Fibroblast of lung (primary cell): ENCODE data around the gene HNRNPLL. TPM values are rescaled to one million over a fixed set of nuclear protein-coding genes. Genes with fewer than 3 reads are reported as not detected.
"Not testable (repeated sequence)": the region's sequence is repeated elsewhere in the genome, so short reads cannot be mapped to it uniquely, and the experiment has no call there.

Experiments used
- DNase-seq, 2 donors: peaks; one replicate each; pipeline versions ENCODE4 v3.0.0 to v3.0.0-alpha.2; 2010; ENCODE audit warnings: low read depth in 2 of 2
- H2AFZ ChIP-seq: 2 replicates; pipeline ENCODE4 v1.5.1; 2012; ENCODE audit warnings: low read length, control low read depth, inconsistent platforms
- H3K27ac ChIP-seq: 2 replicates; pipeline ENCODE4 v1.5.1; 2011; ENCODE audit warnings: low read length, control low read depth; ENCODE audit not compliant: insufficient read depth
- H3K27me3 ChIP-seq: 2 replicates; pipeline ENCODE4 v1.5.1; 2011; ENCODE audit warnings: mild to moderate bottlenecking, low read length; ENCODE audit not compliant: control insufficient read depth, insufficient read depth
- H3K36me3 ChIP-seq: 2 replicates; pipeline ENCODE4 v1.5.1; 2011; ENCODE audit warnings: low read length; ENCODE audit not compliant: control insufficient read depth, insufficient read depth
- H3K4me1 ChIP-seq: 2 replicates; pipeline ENCODE4 v1.5.1; 2011; ENCODE audit warnings: low read length; ENCODE audit not compliant: control insufficient read depth, insufficient read depth; ENCODE audit errors: extremely low read depth
- H3K4me2 ChIP-seq: 2 replicates; pipeline ENCODE4 v1.5.1; 2011; ENCODE audit warnings: low read length, control low read depth; ENCODE audit not compliant: insufficient read depth; ENCODE audit errors: extremely low read depth
- H3K4me3 ChIP-seq, 4 experiments: fragments of 200-600 bp in 1 of 4; sonication (generic) in 1 of 4; replicated peaks in 1 of 4; 2 replicates each; pipeline ENCODE4 v1.5.1; 2011 to 2016; ENCODE audit warnings: low read length in 4 of 4, low read depth in 3 of 4, mild to moderate bottlenecking in 3 of 4, control low read depth in 2 of 4, inconsistent platforms in 1 of 4, mixed read lengths in 1 of 4; ENCODE audit not compliant: insufficient read depth in 1 of 4; ENCODE audit errors: control extremely low read depth in 1 of 4
- H3K79me2 ChIP-seq: 2 replicates; pipeline ENCODE4 v1.5.1; 2012; ENCODE audit warnings: mild to moderate bottlenecking, low read length, inconsistent platforms; ENCODE audit not compliant: control insufficient read depth, insufficient read depth
- H3K9ac ChIP-seq: 2 replicates; pipeline ENCODE4 v1.5.1; 2011; ENCODE audit warnings: mild to moderate bottlenecking, low read length, control low read depth; ENCODE audit not compliant: insufficient read depth
- H3K9me3 ChIP-seq: 2 replicates; pipeline ENCODE4 v1.5.1; 2012; ENCODE audit warnings: low read depth, low read length; ENCODE audit not compliant: control insufficient read depth, insufficient read depth
- H4K20me1 ChIP-seq: 2 replicates; pipeline ENCODE4 v1.5.1; 2011; ENCODE audit warnings: low read length; ENCODE audit not compliant: control insufficient read depth, insufficient read depth; ENCODE audit errors: extremely low read depth
- EZH2 ChIP-seq: IDR thresholded peaks from 2 replicates; pipeline ENCODE4 v1.5.1; 2012; ENCODE audit warnings: low read length, control low read depth, mild to moderate bottlenecking; ENCODE audit errors: missing control alignments
- polyA plus RNA-seq, 2 donors: library from polyadenylated mRNA; depleted of rRNA in 1 of 2; stranded (reverse) in 1 of 2; unstranded in 1 of 2; fragments of >200 nt; gene quantifications; 2 replicates each; pipeline ENCODE4 v1.2.1, GENCODE V29; 2011 to 2012; ENCODE audit warnings: missing spikeins in 1 of 2
- total RNA-seq: library from RNA; depleted of rRNA; stranded (reverse); fragments of >200 nt; gene quantifications from 2 replicates; pipeline ENCODE4 v1.2.1, GENCODE V29; 2014
- TF ChIP-seq, protein P1 (sequence below), 2 donors: IDR thresholded peaks in 1 of 2; conservative IDR thresholded peaks in 1 of 2; 1 replicate in 1 of 2; 2 replicates in 1 of 2; pipeline ENCODE4 v1.5.1; 2011 to 2012; ENCODE audit warnings: low read length in 2 of 2, control low read depth in 1 of 2, inconsistent platforms in 1 of 2, low read depth in 1 of 2, mild to moderate bottlenecking in 1 of 2

Gene HNRNPLL
- total and polyA plus RNA-seq, 2 donors (not counting 1 experiment from before 2014, with no cell fraction given) = 36.4 to 51.4 TPM

DNA sequence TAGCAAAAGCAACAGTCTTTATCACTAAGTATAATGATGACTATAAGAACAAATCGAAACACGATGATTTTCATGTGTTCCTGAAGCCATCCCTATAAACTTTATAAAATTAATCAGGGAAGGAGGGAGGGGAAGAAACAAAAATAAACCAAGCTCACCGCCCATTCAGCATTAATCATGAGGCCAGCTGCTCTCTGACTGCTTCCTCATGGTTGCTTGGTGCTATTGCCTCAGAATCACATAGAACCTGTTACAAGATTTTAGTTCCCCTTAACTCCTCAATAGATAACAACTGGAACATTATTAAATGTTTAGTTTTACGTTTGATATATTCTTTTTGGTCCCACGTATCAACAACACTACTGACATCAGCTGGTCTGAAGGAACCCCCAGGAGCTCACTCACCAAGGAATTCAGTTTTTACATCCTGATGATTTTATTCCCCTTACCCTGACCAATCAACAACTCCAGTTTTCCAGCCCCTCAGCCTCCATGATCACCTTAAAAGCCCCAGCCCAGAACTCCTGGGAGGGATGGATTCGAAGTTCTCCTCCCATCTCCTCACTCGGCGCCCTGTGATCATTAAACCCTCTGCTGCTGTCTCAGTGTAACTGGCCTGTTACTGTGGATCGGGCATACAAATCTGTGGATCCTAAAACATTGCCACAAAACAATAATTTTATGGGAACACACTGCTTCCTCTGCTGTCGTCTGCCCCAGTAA, 10.6 kb upstream of the HNRNPLL start:
- peak; percentile 47 to 70 for DNase-seq
- Histone ChIP-seq H3K27me3 (no peaks in the 10 kb centered on the region), H3K27ac (no peak overlapping the region), H3K4me2 (no peak overlapping the region), H3K9me3 (no peaks in the 10 kb centered on the region), H3K36me3 (no peaks in the 10 kb centered on the region), H4K20me1 (no peaks in the 10 kb centered on the region), H3K79me2 (no peaks in the 10 kb centered on the region), H3K9ac (no peak overlapping the region), H2AFZ (no peak overlapping the region), H3K4me1 (no peaks in the 10 kb centered on the region), H3K4me3 (no peak overlapping the region)
- TF ChIP-seq, protein P1, sequence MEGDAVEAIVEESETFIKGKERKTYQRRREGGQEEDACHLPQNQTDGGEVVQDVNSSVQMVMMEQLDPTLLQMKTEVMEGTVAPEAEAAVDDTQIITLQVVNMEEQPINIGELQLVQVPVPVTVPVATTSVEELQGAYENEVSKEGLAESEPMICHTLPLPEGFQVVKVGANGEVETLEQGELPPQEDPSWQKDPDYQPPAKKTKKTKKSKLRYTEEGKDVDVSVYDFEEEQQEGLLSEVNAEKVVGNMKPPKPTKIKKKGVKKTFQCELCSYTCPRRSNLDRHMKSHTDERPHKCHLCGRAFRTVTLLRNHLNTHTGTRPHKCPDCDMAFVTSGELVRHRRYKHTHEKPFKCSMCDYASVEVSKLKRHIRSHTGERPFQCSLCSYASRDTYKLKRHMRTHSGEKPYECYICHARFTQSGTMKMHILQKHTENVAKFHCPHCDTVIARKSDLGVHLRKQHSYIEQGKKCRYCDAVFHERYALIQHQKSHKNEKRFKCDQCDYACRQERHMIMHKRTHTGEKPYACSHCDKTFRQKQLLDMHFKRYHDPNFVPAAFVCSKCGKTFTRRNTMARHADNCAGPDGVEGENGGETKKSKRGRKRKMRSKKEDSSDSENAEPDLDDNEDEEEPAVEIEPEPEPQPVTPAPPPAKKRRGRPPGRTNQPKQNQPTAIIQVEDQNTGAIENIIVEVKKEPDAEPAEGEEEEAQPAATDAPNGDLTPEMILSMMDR (conservative IDR thresholded peaks at IDR 0.05 in 1 of 2, IDR thresholded peaks at IDR 0.05 in 1 of 2; ENCODE audit: low read depth in 1 of 2, low read length in 2 of 2) = no peak
- no peak for TF ChIP-seq EZH2

DNA sequence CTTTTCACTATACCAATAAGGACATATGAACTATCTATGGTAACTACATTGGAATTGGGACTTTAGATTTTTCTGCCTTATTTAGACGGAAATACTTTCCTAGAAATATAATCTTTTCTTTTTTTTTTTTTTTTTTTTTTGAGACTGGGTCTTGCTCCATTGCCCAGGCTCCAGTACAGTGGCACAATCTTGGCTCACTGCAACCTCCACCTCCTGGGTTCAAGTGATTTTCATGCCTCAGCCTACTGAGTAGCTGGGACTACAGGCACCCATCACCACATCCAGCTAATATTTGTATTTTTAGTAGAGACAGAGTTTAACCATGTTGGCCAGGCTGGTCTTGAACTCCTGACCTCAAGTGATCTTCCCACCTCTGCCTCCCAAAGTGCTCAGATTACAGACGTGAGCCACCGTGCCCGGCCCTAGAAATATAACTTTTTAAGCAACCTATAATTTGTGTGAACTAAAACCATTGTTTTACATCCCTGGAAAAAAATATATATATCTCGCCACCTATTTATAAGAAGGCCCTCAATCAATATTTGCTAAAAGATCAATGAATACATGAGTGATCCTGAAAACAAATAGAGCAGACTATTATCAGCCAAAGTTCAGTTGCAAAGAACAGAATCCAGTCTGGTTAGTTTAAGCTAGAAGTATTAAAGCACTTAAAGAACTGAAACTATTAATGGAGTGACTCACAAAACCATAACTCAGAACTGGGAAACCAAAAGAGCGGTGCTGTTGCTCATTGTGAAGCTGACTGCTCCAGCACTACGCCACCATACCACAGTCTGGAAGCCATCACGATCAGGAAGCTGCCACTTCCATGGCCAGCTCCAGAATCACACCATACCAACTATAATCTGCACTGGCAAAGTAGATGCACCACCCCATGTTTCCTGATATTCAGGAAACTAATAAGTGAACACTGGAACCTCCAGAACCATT, 8.4 kb upstream of the HNRNPLL start:
- peak; percentile 50 to 72 for DNase-seq

DNA sequence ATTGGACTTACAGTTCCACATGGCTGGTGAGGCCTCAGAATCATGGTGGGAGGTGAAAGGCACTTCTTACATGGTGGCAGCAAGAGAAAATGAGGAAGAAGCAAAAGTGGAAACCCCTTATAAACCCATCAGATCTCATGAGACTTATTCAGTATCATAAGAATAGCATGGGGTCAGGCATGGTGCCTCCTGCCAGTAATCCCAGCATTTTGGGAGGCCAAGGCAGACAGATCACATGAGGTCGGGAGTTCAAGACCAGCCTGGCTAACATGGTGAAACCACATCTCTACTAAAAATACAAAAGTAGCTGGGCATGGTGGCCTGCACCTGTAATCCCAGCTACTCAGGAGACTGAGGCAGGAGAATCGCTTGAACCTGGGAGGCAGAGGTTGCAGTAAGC, 6.5 kb upstream of the HNRNPLL start:
- not testable (repeated sequence) for H3K9ac ChIP-seq, H3K4me3 ChIP-seq, H4K20me1 ChIP-seq, DNase-seq, H3K4me1 ChIP-seq, H3K9me3 ChIP-seq, H3K79me2 ChIP-seq, H3K27me3 ChIP-seq, H3K36me3 ChIP-seq, H2AFZ ChIP-seq, H3K4me2 ChIP-seq, H3K27ac ChIP-seq

More for the DNA sequence above, 8.4 kb upstream of the HNRNPLL start:
- peaks cover 2% of the 10 kb centered on the region for H3K4me1 ChIP-seq
- no peaks in the 10 kb centered on the region for H3K79me2 ChIP-seq
- TF ChIP-seq EZH2 = no peak
- TF ChIP-seq, protein P1 (conservative IDR thresholded peaks at IDR 0.05 in 1 of 2, IDR thresholded peaks at IDR 0.05 in 1 of 2; ENCODE audit: low read depth in 1 of 2, low read length in 2 of 2) = no peak
- no peaks in the 10 kb centered on the region for H3K9me3 ChIP-seq
- H3K4me2 ChIP-seq = no peak overlapping the region
- no peaks in the 10 kb centered on the region for H3K36me3 ChIP-seq
- no peaks in the 10 kb centered on the region for H4K20me1 ChIP-seq
- no peak overlapping the region for H3K9ac ChIP-seq
- no peak overlapping the region for H3K27ac ChIP-seq
- H3K27me3 ChIP-seq = no peaks in the 10 kb centered on the region
- H2AFZ ChIP-seq = no peak overlapping the region
- H3K4me3 ChIP-seq = no peak overlapping the region
